IMR-90 (cell line): Measurements from ENCODE around the gene GPR152.

Experiments
- CHD1 ChIP-seq: IDR thresholded peaks from 2 replicates; pipeline ENCODE4 v1.6.1; 2012; ENCODE audit warnings: low read depth, low read length, improper control_type of control experiment
- CTCF ChIP-seq: conservative IDR thresholded peaks from 2 replicates; pipeline ENCODE4 v1.5.1; 2012; ENCODE audit warnings: mild to moderate bottlenecking, low read depth, low read length, improper control_type of control experiment
- ELK1 ChIP-seq: fragments of 150-350 bp; IDR thresholded peaks from 2 replicates; pipeline ENCODE4 v1.6.1; 2016; ENCODE audit warnings: low read depth, mild to moderate bottlenecking, low read length, moderate library complexity, borderline replicate concordance
- MAFK ChIP-seq: IDR thresholded peaks from 2 replicates; pipeline ENCODE4 v1.6.1; 2012; ENCODE audit warnings: low read depth, low read length, improper control_type of control experiment
- POLR2A ChIP-seq: IDR thresholded peaks from 2 replicates; pipeline ENCODE4 v1.6.1; 2012; ENCODE audit warnings: mild to moderate bottlenecking, low read depth, low read length
- RFX5 ChIP-seq: IDR thresholded peaks from 2 replicates; pipeline ENCODE4 v1.8.0; 2012; ENCODE audit warnings: low read depth, mild to moderate bottlenecking, low read length, moderate library complexity
- USF2 ChIP-seq: fragments of 150-350 bp; IDR thresholded peaks from 2 replicates; pipeline ENCODE4 v1.6.1; 2017; ENCODE audit warnings: mild to moderate bottlenecking, antibody characterized with exemption, low read length, low read depth

- TF ChIP-seq CTCF (no peak), POLR2A (no peak), CHD1 (no peak), USF2 (no peak), ELK1 (no peak), RFX5 (no peak), MAFK (no peak)
Observed at GRCh38 chr11:67468456-67468758, 15.9 kb upstream of the GPR152 start.
